ENCODE data around the gene GBGT1.
A peak's percentile ranks its signal among the peaks of the same experiment; 100 is the strongest.

The GBGT1 gene

GRCh38 chr9:133194597-133194996 is 30.9 kb upstream of the GBGT1 start:
- no peak for DNase-seq (ENCODE audit: low read depth in 2 of 2)
- TF ChIP-seq, protein P1, sequence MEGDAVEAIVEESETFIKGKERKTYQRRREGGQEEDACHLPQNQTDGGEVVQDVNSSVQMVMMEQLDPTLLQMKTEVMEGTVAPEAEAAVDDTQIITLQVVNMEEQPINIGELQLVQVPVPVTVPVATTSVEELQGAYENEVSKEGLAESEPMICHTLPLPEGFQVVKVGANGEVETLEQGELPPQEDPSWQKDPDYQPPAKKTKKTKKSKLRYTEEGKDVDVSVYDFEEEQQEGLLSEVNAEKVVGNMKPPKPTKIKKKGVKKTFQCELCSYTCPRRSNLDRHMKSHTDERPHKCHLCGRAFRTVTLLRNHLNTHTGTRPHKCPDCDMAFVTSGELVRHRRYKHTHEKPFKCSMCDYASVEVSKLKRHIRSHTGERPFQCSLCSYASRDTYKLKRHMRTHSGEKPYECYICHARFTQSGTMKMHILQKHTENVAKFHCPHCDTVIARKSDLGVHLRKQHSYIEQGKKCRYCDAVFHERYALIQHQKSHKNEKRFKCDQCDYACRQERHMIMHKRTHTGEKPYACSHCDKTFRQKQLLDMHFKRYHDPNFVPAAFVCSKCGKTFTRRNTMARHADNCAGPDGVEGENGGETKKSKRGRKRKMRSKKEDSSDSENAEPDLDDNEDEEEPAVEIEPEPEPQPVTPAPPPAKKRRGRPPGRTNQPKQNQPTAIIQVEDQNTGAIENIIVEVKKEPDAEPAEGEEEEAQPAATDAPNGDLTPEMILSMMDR (IDR thresholded peaks at IDR 0.05; ENCODE audit: low read depth, low read length), result no peak
- no peak overlapping the region for H3K4me3 ChIP-seq (replicated peaks in 1 of 2; ENCODE audit: low read depth in 2 of 2, low read length in 2 of 2)

GRCh38 chr9:133191989-133192388 is 28.3 kb upstream of the GBGT1 start:
- TF ChIP-seq, protein P1 (IDR thresholded peaks at IDR 0.05; ENCODE audit: low read depth, low read length), result no peak
- H3K4me3 ChIP-seq (replicated peaks in 1 of 2; ENCODE audit: low read depth in 2 of 2, low read length in 2 of 2), result no peak overlapping the region
- DNase-seq (ENCODE audit: low read depth in 2 of 2), result no peak

GRCh38 chr9:133189826-133190225 is 26.1 kb upstream of the GBGT1 start:
- no peak for DNase-seq (ENCODE audit: low read depth in 2 of 2)
- TF ChIP-seq, protein P1 (IDR thresholded peaks at IDR 0.05; ENCODE audit: low read depth, low read length), result no peak
- H3K4me3 ChIP-seq (replicated peaks in 1 of 2; ENCODE audit: low read depth in 2 of 2, low read length in 2 of 2), result no peak overlapping the region

DNA sequence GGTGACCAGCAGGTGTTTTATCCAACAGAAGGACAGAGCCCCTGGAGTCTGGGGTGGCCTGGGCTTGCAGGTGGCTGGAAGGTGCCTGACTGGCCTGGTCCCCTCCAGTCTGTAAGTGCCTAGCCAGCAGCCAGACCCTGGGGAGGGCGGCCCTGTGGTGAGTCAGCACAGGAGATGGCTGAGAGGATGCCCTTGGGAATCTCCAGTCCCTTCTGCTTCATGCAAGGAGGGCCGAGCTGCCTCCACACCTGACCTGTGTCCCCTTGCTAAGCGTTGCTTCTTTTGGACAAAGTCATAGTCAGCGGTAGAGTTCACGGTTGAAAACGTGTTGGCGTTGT is 25.1 kb upstream of the GBGT1 start:
- DNase-seq (ENCODE audit: low read depth in 2 of 2), result no peak
- TF ChIP-seq, protein P1 (IDR thresholded peaks at IDR 0.05; ENCODE audit: low read depth, low read length), result no peak
- H3K4me3 ChIP-seq (replicated peaks in 1 of 2; ENCODE audit: low read depth in 2 of 2, low read length in 2 of 2), result no peak overlapping the region

DNA sequence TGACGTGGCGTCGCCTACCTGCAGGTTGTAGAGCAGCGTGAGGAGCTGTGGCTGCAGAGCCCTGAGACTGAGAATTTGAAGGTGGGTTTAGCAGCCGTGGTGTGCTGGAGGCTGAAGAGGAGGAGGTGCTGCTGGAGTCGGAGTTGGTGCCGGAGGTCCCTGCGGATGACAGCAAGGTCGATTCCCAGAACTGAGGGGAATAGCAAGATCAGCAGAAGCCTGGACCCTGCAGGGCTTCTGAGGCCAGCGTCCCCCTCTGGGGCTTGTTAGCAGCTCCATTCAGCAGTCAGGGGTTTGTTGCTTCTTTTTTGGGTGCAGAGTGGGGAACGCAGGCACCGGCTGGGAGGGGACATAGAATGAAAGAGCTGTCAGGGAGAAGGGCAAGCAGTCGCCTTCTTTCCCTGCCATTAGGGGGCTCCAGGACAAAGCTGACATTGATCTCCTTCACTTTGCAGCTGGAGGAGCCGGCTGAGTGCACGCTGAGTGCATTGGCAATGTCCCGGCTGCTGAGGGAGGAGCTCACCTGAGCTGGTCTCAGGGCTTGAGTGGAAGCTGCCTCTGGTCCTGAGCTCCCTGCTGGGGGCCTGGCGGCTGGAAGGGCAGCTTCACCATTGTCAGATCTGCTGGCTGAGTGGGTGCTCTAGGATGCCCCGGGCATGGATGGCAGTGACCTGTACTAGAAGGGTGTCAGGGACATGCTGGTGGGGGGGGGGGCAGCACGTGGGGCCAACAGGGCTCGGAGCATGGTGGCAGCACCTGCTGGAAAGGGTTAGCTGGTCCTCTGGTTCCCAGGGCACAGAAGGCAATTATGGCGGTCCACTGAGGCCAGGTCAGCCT is 24.5 kb upstream of the GBGT1 start:
- peak; percentile 4 to 11 for DNase-seq (ENCODE audit: low read depth in 2 of 2)
- no peak overlapping the region for H3K4me3 ChIP-seq (replicated peaks in 1 of 2; ENCODE audit: low read depth in 2 of 2, low read length in 2 of 2)
- TF ChIP-seq, protein P1 (IDR thresholded peaks at IDR 0.05; ENCODE audit: low read depth, low read length), result peak; percentile 20

GRCh38 chr9:133187561-133188005 is 23.9 kb upstream of the GBGT1 start:
- no peak overlapping the region for H3K4me3 ChIP-seq (replicated peaks in 1 of 2; ENCODE audit: low read depth in 2 of 2, low read length in 2 of 2)
- TF ChIP-seq, protein P1 (IDR thresholded peaks at IDR 0.05; ENCODE audit: low read depth, low read length), result no peak
- DNase-seq (ENCODE audit: low read depth in 2 of 2), result no peak

Measured in cardiac fibroblast (primary cell).